Measurements from ENCODE around the gene DUT.
"Not testable (repeated sequence)": the region's sequence is repeated elsewhere in the genome, so short reads cannot be mapped to it uniquely, and the experiment has no call there.

DUT gene

GRCh38 chr15:48330855-48331795 is at the start of gene DUT:
Gene DUT, plus strand, starts transcription at chr15:48331429. Its CDS starts 87 bp downstream, at chr15:48331516.
- peak; percentile 79 for DNase-seq

- no peak for DNase-seq
These were observed 49.6 kb upstream of the DUT start for GRCh38 chr15:48281674-48282073.

DNA sequence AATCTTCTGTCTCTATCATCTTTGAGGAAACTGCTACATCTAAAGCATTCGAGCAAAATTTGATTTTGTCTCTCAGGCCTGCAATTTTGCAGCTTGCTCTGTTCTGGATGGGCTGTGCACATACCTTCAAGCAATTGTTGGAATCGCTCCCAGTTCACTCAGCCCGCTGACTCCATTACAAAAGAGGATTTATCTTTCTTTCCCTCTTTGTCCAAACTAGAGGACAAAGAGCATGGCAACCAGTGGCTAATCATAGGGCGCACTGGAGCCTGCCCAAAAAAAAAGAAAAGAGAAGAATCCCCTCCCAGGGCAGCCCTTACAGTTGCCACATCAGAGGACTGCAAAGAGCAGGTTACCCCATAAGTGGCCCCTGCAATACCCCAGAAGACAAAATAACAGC is 49.0 kb upstream of the DUT start:
- no peak for DNase-seq

GRCh38 chr15:48283396-48284145 is 47.7 kb upstream of the DUT start:
- no peak for DNase-seq

DNA sequence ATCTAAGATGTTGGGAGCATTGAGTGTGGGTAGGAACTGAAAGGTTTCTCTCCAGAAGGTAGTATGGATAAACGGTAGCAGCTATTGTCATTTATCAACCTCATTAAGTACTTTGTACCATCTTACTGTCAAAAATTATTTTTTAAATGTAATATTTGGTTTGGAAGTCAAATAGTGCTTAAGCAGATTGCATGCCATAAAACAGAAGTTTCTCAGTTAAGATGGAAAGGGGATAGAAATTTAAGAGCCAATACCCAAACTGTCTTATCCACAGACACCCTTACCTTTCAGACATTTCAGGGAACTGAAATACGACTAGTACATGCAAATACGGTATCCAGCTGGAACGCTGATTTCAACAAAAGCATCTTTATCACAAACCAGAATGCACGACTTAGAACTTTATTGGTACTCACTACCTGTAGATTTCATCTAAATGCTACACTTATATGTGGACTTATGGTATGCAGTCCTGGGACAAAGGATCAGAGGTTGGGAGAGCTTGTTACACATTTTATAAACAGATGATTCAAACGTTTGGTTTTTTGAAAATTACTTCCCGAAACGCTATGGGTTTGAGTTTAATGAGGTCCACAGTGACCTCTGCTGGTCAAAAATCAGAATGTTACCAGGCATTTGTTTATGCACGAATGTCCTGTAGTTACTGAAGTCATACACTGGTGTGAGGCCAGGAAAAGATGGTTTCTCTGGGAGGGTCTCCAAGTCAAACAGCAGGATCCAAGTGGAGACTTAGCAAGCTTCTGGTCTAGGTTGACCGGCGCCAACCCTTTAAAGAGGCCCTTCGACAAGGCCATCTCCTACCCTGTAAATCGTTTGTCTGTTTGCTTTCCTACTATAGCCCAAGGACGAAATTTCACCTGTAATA is 45.7 kb upstream of the DUT start:
- DNase-seq: peak; percentile 56

- no peak for DNase-seq
These were observed 41.6 kb upstream of the DUT start for GRCh38 chr15:48289628-48290027.

- DNase-seq: no peak
These were observed 38.8 kb upstream of the DUT start for GRCh38 chr15:48292458-48292857.

DNA sequence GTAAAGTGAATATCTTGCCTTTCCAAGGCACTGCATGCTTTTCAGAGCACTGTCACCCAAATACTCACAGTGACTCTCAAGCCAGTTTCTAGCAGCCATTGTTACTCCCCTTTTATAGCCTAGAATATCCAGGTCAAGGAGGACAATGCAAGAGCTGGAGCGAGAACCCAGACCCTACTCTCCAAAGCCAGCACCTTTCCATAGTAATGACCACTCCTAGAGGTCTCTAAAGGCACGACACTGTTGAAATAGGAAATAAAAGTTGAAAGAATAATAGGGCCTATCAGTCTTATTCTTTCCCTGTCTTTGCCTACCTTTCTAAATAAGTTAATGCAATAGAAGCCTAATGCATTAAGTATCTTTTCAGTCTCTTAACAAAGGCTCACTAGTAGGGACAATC is 33.6 kb upstream of the DUT start:
- DNase-seq: no peak

DNA sequence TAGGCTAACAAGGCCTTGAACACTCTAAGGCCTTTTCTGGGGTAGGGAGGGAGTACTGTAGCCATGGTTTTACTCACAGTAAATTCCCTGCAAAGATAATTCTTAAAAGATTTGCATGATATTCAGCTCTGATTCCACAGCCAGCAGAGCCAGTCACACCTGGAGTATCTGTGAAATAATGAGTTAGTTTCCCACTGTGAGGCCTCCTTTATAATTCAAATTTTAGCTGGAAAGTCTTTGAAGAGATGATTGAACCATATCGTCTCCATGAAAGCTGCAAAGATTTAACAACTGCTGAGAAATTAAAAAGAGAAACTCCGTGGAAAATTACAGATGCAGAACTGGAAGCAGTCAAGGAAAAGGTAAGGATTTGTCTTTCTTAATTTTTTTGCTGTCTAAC is 32.3 kb upstream of the DUT start:
- DNase-seq: no peak

GRCh38 chr15:48300038-48300437 is 31.2 kb upstream of the DUT start:
- DNase-seq: no peak

DNA sequence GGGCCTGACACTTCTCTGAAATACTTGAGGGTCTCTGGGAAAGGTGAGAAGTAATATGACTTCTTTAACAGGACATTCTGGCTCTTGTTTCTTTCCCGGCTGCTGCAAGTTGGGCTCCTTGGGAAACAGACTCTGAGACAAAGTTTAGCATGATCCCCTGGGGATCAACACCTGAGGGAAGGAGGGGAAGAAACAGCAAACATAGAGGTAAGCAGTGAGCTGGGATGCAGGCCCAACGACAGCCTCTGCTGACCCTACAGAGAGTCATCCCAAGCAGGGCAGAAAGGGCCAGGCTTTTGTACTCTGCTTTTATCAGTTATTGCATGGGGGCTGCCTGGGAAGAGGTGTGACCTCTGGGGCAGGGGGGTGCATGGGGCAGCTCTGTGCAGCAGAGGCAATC is 26.8 kb upstream of the DUT start:
- DNase-seq: no peak

DNA sequence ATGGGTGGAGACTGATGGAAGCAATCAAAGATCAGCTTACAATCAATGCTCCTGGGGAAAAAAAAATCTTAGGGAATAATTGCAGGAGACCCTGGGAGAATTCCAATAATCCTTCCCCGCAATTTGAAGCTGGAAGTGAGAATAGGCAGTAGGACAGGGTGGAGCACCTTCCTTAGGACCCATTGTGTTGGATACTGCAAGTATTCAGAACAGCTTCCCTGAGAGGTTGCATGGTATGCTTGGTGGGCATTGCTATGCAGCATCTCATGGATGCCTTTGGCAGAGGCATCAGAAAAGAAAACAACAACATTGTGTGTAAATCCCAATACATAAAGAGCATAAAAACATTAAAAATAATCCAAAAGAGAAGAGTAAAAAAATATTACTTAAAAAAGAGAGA is 24.6 kb upstream of the DUT start:
- no peak for DNase-seq

DNA sequence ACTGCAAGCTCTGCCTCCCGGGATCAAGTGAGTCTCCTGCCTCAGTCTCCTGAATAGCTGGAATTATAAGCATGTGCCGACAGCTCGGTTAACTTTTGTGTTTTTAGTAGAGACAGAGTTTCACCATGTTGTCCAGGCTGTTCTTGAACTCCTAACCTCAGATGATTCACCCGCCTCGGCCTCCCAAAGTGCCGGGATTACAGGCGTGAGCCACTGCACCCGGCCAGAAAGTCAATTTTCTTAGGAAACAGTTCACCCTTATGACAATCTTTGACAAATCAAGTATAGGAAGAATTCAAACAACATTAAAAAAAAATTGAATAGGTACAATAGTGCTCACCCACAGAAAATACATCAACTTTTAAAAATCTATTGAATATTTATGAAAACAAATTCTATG is 23.6 kb upstream of the DUT start:
- DNase-seq: no peak

DNA sequence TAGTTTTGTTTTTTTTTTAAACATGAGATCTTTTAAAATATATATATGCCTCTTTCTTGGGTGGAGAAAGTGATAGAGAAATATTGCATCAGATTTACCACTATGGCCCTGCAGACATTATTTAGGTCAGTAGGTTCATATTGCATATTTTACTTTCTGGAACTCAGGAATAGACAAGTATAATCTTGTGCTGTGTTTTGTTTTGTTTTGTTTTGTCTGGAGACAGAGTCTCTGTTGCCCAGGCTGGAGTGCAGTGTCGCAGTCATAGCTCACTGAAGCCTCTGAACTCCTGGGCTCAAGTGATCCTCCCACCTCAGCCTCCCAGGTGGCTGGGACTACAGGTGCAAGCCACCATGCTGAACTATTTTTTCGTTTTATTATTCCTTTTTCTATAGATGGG is 21.5 kb upstream of the DUT start:
- no peak for DNase-seq

GRCh38 chr15:48313216-48313615 is 18.0 kb upstream of the DUT start:
- DNase-seq: no peak

- no peak for DNase-seq
These were observed 16.2 kb upstream of the DUT start for GRCh38 chr15:48315041-48315440.

GRCh38 chr15:48317221-48317620 is 14.0 kb upstream of the DUT start:
- no peak for DNase-seq

DNA sequence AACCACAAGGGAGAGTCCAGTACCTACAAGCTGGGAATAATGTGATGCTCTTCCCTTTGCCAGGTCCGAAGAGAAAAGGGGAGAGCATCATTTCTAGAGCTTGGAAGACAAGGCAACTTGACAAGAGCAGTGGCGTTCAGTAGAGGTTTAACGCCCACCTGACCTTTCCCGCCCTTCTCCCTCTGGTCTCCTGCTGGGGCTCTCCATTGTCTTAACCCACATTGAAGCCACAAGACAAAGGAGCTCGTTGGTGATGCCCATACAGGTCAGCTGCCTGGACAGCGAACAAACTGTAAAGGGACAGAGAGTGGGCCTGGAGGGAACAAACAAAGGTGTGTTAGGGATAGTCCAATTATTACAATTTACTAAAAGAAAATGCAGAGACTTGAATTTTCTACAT is 13.1 kb upstream of the DUT start:
- DNase-seq: no peak

- no peak for DNase-seq
These were observed 7.9 kb upstream of the DUT start for GRCh38 chr15:48323294-48323693.

DNA sequence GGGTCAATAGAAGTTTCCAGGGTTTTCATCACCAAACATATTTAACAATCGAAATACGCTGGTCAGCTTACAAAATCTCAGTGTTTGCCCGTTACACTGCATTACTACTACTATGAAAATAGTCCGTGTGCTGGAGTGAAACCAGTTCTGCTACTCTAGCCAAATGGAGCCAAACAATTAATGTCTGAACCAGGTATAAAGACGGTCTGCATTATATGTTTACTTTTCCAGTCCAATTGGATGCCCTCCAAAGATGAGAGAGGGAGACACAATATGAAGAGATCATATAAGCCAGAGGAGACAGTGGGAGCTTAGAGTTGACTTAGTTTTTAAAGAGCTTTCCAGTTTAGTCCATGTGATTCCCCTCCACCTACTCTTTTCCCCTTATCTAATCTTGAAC is 6.3 kb upstream of the DUT start:
- no peak for DNase-seq

DNA sequence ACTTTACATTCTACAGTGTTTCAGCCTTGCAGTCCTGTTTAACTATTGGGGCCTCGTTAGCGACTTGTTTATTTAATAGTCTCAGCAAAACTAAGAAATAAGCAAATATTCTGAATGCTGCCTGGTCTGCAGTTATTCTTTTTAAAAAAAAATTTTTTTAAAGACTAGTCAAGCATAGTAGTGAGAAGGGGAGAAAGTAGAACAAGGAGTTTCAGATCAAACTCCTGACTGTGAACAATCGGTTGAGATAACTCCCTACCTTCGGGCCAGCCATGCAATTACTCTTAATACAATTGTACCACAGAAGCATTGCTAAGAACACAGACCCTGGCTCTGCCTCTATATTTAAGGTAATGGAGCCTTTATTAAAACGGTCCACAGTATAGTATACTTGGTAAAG is 5.8 kb upstream of the DUT start:
- DNase-seq: no peak

- not testable (repeated sequence) for DNase-seq
These were observed 5.0 kb upstream of the DUT start for GRCh38 chr15:48326180-48326579.

- DNase-seq: no peak
These were observed 984 bp upstream of the DUT start for GRCh38 chr15:48330105-48330785.
